IPS-15b (cell line): ENCODE measurements around the gene PPP1R3G.

ENCODE experiments used
- H3K27me3 ChIP-seq: one replicate; pipeline ENCODE4 v1.6.1; 2013; ENCODE audit warnings: low read length; ENCODE audit not compliant: control insufficient read depth, insufficient read depth
- H3K36me3 ChIP-seq: one replicate; pipeline ENCODE4 v1.6.1; 2013; ENCODE audit warnings: low read length; ENCODE audit not compliant: control insufficient read depth, insufficient read depth
- H3K4me1 ChIP-seq: one replicate; pipeline ENCODE4 v1.6.1; 2013; ENCODE audit warnings: mild to moderate bottlenecking, low read length; ENCODE audit not compliant: control insufficient read depth, insufficient read depth
- H3K4me3 ChIP-seq: one replicate; pipeline ENCODE4 v1.5.1; 2013; ENCODE audit warnings: low read depth, low read length
- H3K9ac ChIP-seq: one replicate; pipeline ENCODE4 v1.6.1; 2013; ENCODE audit warnings: low read depth, mild to moderate bottlenecking, low read length
- H3K9me3 ChIP-seq: one replicate; pipeline ENCODE4 v1.6.1; 2013; ENCODE audit warnings: mild to moderate bottlenecking, low read length; ENCODE audit not compliant: control insufficient read depth, insufficient read depth

PPP1R3G gene

DNA sequence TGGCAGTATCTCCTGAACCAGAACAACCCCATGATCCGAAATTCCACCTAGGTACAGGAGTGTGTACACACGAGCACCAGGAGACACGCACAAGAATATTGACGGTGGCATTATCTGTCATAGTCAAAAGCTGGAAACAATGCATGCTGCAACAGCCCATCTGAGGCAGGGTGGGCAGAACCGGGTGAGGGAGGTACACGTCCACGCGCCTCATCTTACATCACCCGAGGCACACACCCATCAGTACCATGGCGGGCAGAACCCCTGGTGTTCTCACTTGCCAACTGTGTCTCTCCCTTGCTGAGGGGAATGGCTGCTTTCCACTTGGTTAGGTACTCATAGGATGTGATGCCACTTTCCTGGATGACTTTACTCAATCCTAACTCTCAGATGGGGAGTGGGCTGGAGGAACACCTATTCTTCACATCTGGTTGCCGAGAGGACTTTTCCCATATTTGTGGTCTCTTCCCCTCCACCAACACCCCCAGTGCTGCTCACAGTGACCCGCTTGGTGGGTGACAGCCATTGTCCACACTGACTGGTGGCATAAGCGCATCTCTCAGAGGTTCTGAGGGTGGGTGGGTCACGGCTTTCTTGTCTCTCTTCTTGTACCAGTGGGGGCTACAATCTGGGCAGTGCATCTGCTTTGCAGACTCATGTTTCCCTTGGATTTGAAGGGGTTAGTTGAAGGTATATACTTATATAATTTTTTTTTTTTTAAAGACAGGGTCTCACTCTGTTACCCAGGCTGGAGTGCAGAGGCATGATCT lies 13.5 kb downstream of the PPP1R3G start:
- Histone ChIP-seq H3K9ac (no peak overlapping the region), H3K27me3 (no peaks in the 10 kb centered on the region), H3K9me3 (no peaks in the 10 kb centered on the region), H3K4me3 (no peak overlapping the region), H3K4me1 (no peaks in the 10 kb centered on the region), H3K36me3 (peaks cover 2% of the 10 kb centered on the region)

DNA sequence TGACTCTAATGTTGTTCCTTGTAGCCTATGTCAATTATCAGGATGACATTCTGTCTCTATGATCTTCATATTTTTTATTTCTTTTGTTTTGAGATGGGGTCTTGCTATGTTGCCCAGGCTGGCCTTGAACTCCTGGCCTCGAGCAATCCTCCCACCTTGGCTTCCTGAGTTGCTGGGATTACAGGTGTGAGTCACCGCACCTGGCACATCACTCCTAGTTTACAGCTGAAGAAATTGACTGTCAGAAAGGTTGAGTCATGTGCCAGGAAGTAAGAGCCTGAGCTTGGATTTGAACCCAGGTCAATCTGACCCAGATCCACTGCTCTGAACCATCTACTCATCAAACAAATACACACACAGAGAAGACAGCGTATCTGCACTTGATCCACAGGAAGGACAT lies 14.4 kb downstream of the PPP1R3G start:
- peaks cover 2% of the 10 kb centered on the region for H3K36me3 ChIP-seq
- H3K4me1 ChIP-seq = no peaks in the 10 kb centered on the region
- H3K27me3 ChIP-seq = no peaks in the 10 kb centered on the region
- no peak overlapping the region for H3K4me3 ChIP-seq
- no peaks in the 10 kb centered on the region for H3K9me3 ChIP-seq
- no peak overlapping the region for H3K9ac ChIP-seq

DNA sequence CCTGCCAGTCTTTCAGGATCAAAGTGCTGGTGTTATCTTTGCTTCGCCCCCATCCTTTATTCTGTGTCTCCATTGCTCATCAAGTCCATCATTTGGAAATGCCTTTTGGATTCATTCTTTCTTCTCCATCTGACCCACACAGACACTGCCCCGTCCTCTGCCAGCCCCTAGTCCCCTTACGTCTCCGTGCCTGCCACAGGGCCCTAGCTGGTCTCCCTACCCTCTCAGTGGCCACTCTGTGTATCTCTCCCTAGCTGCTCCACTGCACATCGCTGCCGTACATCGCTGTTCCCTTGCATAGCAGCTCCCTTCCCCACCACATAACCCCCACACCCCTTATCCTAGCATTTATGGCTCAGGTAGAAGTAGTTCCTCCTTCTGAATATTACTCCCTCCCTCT lies 15.7 kb downstream of the PPP1R3G start:
- Histone ChIP-seq H3K9me3 (no peaks in the 10 kb centered on the region), H3K4me3 (no peak overlapping the region), H3K27me3 (no peaks in the 10 kb centered on the region), H3K4me1 (peaks cover 2% of the 10 kb centered on the region), H3K9ac (no peak overlapping the region), H3K36me3 (peaks cover 2% of the 10 kb centered on the region)

DNA sequence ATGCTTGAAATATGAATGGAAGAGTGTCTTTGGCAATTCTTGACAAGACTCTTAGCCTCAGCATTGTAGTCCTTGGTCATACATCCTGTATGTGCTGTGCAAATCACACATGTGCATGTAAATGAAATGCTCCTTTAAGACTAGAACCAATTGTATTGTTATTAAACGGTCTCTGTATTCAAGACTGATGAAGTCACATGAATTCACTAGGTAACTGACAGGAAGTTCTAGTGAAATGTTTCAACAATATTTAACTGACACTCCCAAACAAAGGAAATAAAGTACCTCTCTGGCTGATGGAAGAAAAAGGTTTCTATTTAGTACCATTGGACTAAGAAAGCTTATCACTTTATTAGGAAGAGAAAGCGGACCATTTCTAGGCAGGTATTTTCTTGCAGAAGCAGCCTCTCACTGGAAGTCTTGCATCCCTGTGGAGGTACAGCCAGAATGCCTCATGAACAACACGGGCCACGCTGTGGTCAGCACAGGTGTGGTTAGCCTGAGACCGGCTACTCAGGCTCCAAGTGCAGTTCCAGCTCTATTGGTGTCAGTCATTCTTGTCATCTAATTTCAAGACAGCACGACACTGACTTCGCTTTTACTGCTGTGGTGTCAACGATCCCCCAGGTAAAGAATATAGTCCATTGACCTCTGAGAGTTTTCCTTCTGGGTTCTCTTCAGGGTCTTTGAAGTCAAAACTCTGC lies 17.3 kb downstream of the PPP1R3G start:
- peaks cover 2% of the 10 kb centered on the region for H3K4me1 ChIP-seq
- no peak overlapping the region for H3K9ac ChIP-seq
- no peak overlapping the region for H3K4me3 ChIP-seq
- peaks cover 2% of the 10 kb centered on the region for H3K36me3 ChIP-seq
- H3K9me3 ChIP-seq = no peaks in the 10 kb centered on the region
- no peaks in the 10 kb centered on the region for H3K27me3 ChIP-seq

DNA sequence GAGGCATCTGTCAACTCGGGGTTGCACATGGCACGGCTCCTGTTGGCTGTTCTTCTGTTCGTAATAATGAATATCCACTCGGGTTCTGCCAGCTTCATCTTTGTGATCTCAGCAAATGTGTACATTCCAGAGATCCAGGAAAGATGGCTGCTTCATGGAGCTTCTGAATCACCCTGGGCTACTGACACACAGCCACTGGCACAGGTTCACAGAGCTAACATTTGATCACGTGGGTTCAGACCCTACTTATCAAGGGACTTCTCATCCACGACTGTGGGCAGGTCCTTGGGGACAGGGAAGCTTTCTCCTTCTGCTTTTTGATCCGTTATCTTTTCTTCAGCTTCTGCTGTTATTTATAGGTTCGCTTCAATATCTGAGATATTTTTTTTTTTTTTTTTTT lies 18.1 kb downstream of the PPP1R3G start:
- Histone ChIP-seq H3K36me3 (peaks cover 2% of the 10 kb centered on the region), H3K9ac (no peak overlapping the region), H3K27me3 (no peaks in the 10 kb centered on the region), H3K4me3 (no peak overlapping the region), H3K4me1 (peaks cover 2% of the 10 kb centered on the region), H3K9me3 (no peaks in the 10 kb centered on the region)

DNA sequence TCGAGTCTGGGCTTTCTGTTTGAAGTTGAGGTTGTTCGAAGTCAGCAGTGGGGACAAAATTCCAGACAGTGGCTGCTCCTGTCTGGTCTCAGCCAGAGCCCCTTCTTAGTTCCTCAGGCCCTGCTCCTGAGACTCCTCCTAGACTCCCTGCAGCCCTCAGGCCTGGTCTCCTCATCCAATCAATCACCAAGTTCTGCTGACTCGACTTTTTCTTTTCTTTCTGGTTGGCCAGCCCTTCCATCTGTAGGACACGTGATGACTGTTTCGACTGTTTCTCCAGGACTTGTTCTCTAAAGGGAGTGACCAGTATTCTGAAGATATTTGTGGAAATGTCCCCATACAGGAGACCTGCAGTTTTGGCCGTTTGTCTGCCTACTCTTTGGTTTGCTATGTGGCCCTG lies 19.5 kb downstream of the PPP1R3G start:
- Histone ChIP-seq H3K9ac (no peak overlapping the region), H3K27me3 (no peaks in the 10 kb centered on the region), H3K36me3 (peaks cover 7% of the 10 kb centered on the region), H3K4me1 (peaks cover 2% of the 10 kb centered on the region), H3K4me3 (no peak overlapping the region), H3K9me3 (no peaks in the 10 kb centered on the region)

DNA sequence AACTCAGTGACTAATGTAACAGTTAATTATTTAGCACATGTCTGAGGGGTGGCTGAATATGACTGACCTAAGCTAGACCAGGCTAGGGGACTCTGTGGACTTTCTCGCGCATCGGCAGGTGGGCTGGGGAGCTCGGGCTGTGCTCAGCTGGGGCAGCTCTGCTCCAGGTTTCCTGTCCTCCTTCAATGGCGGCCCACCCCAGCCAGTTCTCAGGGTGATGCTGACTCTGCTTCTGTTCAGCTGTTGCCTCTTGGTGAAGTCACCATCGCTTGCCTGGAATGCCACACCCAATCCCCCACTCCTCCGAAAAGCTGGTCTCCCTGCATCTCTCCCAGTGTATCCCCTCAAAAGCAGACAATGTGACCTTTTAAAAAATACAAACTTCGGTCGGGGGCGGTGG lies 20.0 kb downstream of the PPP1R3G start:
- Histone ChIP-seq H3K4me3 (no peak overlapping the region), H3K36me3 (peaks cover 7% of the 10 kb centered on the region), H3K9ac (no peak overlapping the region), H3K27me3 (no peaks in the 10 kb centered on the region), H3K4me1 (peaks cover 2% of the 10 kb centered on the region), H3K9me3 (no peaks in the 10 kb centered on the region)

DNA sequence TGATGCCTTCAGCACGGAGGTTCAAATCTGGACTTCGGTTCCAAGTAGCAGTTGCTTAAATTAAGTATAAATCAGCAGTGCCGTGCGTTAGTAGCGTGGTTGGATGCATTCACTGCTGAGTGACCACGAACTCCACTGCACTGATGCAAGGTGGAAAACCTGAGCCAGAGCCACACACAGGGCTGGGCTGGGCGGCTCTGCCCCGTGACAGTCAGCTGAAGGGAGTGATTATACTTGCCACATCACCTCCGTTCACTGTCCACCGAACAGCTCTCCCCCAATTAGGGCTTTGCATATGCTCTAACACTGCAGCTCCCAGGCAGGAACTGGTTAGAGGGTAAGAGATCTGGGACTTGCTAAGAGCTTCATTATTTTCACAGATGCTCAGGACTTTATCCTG lies 22.2 kb downstream of the PPP1R3G start:
- no peaks in the 10 kb centered on the region for H3K9me3 ChIP-seq
- H3K27me3 ChIP-seq = no peaks in the 10 kb centered on the region
- peaks cover 2% of the 10 kb centered on the region for H3K4me1 ChIP-seq
- H3K9ac ChIP-seq = no peak overlapping the region
- no peak overlapping the region for H3K4me3 ChIP-seq
- peaks cover 7% of the 10 kb centered on the region for H3K36me3 ChIP-seq

DNA sequence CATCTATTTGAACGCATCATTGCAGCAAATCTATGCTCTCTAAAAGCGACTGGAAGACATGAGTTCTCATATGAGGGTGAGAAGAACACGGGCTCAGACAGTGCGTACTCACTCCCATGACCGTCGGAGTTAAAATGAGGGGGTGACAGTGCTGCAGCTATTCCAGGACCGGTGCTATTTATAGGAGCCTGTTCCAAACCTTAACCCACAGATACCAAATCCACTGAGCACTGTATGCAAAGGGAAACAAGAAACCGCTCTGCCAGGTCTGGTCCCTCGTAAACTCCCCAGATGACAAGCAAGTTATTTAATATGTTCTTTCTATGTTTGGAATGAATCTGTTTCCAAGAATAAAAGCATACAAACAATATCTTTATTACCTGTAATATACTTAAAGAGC lies 22.9 kb downstream of the PPP1R3G start:
- no peak overlapping the region for H3K9ac ChIP-seq
- H3K27me3 ChIP-seq = no peaks in the 10 kb centered on the region
- peaks cover 5% of the 10 kb centered on the region for H3K36me3 ChIP-seq
- H3K9me3 ChIP-seq = no peaks in the 10 kb centered on the region
- H3K4me3 ChIP-seq = no peak overlapping the region
- peaks cover 2% of the 10 kb centered on the region for H3K4me1 ChIP-seq

DNA sequence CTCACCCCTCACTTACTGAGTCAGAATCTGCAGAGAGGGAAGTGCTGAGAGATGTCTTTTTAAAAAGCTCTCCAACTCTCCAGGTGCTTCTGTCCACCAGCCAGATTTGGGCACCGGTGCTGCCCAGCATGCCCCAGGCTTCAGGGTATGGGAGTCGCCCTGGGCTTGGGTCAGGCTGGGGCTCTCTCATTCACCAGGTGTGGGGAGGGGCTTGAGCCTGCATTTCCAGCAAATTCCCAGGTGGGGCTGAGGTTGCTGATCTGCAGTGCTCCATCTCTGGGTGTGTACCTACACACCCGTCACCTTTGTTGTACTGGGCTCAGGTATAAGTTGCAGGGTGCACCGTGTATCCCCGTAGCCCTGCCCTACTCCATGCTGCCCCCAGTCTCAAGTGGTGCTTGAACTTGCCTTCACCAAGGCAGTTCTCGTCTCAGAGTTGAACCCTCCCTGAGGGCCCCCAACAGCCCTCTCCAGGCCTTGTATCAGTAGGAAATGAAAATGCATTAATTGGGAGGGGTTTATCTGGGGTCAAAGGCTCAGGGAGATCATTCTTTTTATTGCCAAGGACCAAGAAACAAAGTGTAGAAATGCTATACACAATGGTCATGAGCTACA lies 23.5 kb downstream of the PPP1R3G start:
- no peaks in the 10 kb centered on the region for H3K9me3 ChIP-seq
- H3K9ac ChIP-seq = no peak overlapping the region
- peaks cover 2% of the 10 kb centered on the region for H3K4me1 ChIP-seq
- H3K36me3 ChIP-seq = peaks cover 5% of the 10 kb centered on the region
- no peak overlapping the region for H3K4me3 ChIP-seq
- no peaks in the 10 kb centered on the region for H3K27me3 ChIP-seq

DNA sequence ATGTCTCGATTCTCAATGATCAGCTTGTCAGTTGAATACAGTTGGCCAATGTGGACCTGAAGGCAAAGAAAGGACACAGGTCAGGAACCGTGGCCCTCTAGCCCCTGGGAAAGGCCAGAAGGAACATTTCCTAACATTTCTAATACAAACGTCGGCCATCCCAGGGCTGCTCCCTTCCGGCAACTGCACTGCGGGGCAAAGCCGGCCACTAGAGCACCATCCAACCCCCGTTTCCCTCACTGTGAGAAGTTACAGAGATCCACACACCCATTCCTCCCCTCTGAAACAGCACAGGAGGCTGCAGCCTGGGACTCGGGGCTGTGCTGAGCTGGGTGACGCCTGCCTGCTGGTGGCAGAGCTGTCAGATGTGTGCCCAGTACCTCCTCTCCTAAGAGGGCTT lies 24.3 kb downstream of the PPP1R3G start:
- H3K9me3 ChIP-seq = no peaks in the 10 kb centered on the region
- peaks cover 5% of the 10 kb centered on the region for H3K36me3 ChIP-seq
- H3K9ac ChIP-seq = no peak overlapping the region
- H3K4me1 ChIP-seq = peaks cover 2% of the 10 kb centered on the region
- no peak overlapping the region for H3K4me3 ChIP-seq
- no peaks in the 10 kb centered on the region for H3K27me3 ChIP-seq

DNA sequence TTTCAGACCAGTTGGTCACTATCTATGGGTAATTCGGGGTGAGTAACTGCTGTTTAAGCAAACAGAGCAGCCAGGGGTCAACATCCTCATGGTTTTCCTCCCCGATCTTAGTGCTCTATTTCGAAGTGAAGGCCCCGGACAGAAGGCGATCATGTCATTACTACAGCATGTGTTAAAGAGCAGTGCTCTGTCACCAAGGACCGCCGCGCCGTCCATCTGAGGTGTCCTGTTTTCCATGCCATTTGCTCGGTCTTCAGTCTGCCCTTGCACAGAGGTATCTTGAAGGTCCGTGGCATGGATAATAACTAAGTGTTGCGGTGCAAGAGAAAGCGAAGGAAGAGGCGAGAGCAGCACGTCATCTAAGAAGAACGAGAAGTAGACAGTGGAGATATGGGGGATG lies 25.1 kb downstream of the PPP1R3G start:
- no peak overlapping the region for H3K9ac ChIP-seq
- H3K27me3 ChIP-seq = no peaks in the 10 kb centered on the region
- H3K4me3 ChIP-seq = no peak overlapping the region
- peaks cover 2% of the 10 kb centered on the region for H3K4me1 ChIP-seq
- no peaks in the 10 kb centered on the region for H3K9me3 ChIP-seq
- H3K36me3 ChIP-seq = peaks cover 5% of the 10 kb centered on the region
